GM12878 (cell line): ENCODE results near the gene HAPLN2.
A peak's percentile ranks its signal among the peaks of the same experiment; 100 is the strongest.

ENCODE experiments used
- BHLHE40 ChIP-seq, 2 experiments: fragments of 450-650 bp in 1 of 2; IDR thresholded peaks; 2 replicates each; pipeline ENCODE4 v1.6.1; 2011 to 2017; ENCODE audit warnings: low read depth in 2 of 2, borderline replicate concordance in 1 of 2, improper control_type of control experiment in 1 of 2, low read length in 1 of 2, mild to moderate bottlenecking in 1 of 2
- CTCF ChIP-seq, 3 experiments: IDR thresholded peaks in 2 of 3; conservative IDR thresholded peaks in 1 of 3; 2 replicates each; pipeline ENCODE4 v1.5.1; 2011; ENCODE audit warnings: low read depth in 3 of 3, low read length in 3 of 3, mild to moderate bottlenecking in 3 of 3, control low read depth in 2 of 3, moderate library complexity in 2 of 3, inconsistent platforms in 1 of 3, mixed read lengths in 1 of 3; ENCODE audit not compliant: control insufficient read depth in 2 of 3, insufficient read depth in 1 of 3; ENCODE audit errors: extremely low read depth in 1 of 3
- IKZF1 ChIP-seq: fragments of 450-650 bp; conservative IDR thresholded peaks from 2 replicates; pipeline ENCODE4 v1.6.1; 2017; ENCODE audit warnings: antibody characterized with exemption, mild to moderate bottlenecking
- JUND ChIP-seq: IDR thresholded peaks from 2 replicates; pipeline ENCODE4 v1.6.1; 2012; ENCODE audit warnings: low read depth, mild to moderate bottlenecking, low read length, improper control_type of control experiment, moderate library complexity
- MLLT1 ChIP-seq: fragments of 450-650 bp; IDR thresholded peaks from 2 replicates; pipeline ENCODE4 v1.6.1; 2016; ENCODE audit warnings: mild to moderate bottlenecking
- NKRF ChIP-seq: fragments of 450-650 bp; conservative IDR thresholded peaks from 2 replicates; pipeline ENCODE4 v1.6.1; 2017; ENCODE audit warnings: mild to moderate bottlenecking, moderate library complexity
- PAX5 ChIP-seq: IDR thresholded peaks from 2 replicates; pipeline ENCODE4 v1.6.1; 2011; ENCODE audit warnings: low read depth, low read length, borderline replicate concordance
- POLR2A ChIP-seq: IDR thresholded peaks from 2 replicates; pipeline ENCODE4 v1.6.1; 2011; ENCODE audit warnings: low read depth, mild to moderate bottlenecking, low read length
- POLR2AphosphoS5 ChIP-seq: IDR thresholded peaks from 2 replicates; pipeline ENCODE4 v1.6.1; 2011; ENCODE audit warnings: mild to moderate bottlenecking, low read length, inconsistent platforms
- SRF ChIP-seq, 2 experiments: IDR thresholded peaks; 2 replicates each; pipeline ENCODE4 v1.6.1; 2011; ENCODE audit warnings: low read depth in 2 of 2, low read length in 2 of 2, mild to moderate bottlenecking in 1 of 2, moderate library complexity in 1 of 2
- YBX1 ChIP-seq: fragments of 450-650 bp; IDR thresholded peaks from 2 replicates; pipeline ENCODE4 v1.6.1; 2016; ENCODE audit warnings: antibody characterized with exemption

GRCh38 chr1:156642265-156643048 is 23.2 kb downstream of the HAPLN2 start:
- TF ChIP-seq SRF (IDR thresholded peaks at IDR 0.05; ENCODE audit: low read depth in 2 of 2, low read length in 2 of 2): no peak
- TF ChIP-seq POLR2A: peak; percentile 14; the same call in 1 of the 2 replicates
- TF ChIP-seq CTCF (IDR thresholded peaks at IDR 0.05 in 2 of 3, conservative IDR thresholded peaks at IDR 0.05 in 1 of 3; ENCODE audit: control insufficient read depth in 2 of 3, extremely low read depth in 1 of 3, insufficient read depth in 1 of 3, low read depth in 3 of 3, low read length in 3 of 3): no peak
- TF ChIP-seq POLR2AphosphoS5: no peak
- TF ChIP-seq BHLHE40 (IDR thresholded peaks at IDR 0.05; ENCODE audit: borderline replicate concordance in 1 of 2, low read depth in 2 of 2, low read length in 1 of 2): no peak
- TF ChIP-seq IKZF1: no peak
- no peak for TF ChIP-seq YBX1
- TF ChIP-seq JUND: no peak
- TF ChIP-seq MLLT1: no peak
- no peak for TF ChIP-seq PAX5
- TF ChIP-seq NKRF: no peak
